ENCODE measurements around the gene SRRM4. TPM values are rescaled to one million over a fixed set of nuclear protein-coding genes. Genes with fewer than 3 reads are reported as not detected.
A peak's percentile ranks its signal among the peaks of the same experiment; 100 is the strongest.

SRRM4 gene
- total RNA-seq, 1 donor, result not detected

DNA sequence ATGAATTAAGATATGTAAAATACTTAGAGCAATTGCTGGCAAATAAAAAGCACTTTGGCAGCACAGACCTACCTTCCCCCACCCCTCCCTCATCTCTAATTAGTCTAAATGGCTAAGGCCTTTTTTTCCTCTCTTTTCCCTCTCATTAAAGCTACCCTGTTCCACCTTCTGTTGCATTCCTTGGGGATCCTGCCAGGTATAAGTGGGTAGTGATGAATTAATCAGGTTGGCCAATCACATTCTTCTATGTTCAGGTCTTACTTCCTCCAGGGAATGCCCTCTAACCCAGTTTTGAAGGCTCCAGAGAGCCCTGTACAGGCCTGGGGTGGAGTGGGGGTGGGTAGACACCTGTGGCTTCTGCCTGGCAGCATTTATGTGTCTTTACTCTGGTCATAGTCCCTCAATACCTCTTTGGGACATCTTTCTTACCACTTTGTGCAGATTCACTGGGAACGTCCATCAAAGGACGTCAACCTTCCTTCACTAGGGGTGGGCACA lies 225.8 kb downstream of the SRRM4 start:
- TF ChIP-seq, protein P1, sequence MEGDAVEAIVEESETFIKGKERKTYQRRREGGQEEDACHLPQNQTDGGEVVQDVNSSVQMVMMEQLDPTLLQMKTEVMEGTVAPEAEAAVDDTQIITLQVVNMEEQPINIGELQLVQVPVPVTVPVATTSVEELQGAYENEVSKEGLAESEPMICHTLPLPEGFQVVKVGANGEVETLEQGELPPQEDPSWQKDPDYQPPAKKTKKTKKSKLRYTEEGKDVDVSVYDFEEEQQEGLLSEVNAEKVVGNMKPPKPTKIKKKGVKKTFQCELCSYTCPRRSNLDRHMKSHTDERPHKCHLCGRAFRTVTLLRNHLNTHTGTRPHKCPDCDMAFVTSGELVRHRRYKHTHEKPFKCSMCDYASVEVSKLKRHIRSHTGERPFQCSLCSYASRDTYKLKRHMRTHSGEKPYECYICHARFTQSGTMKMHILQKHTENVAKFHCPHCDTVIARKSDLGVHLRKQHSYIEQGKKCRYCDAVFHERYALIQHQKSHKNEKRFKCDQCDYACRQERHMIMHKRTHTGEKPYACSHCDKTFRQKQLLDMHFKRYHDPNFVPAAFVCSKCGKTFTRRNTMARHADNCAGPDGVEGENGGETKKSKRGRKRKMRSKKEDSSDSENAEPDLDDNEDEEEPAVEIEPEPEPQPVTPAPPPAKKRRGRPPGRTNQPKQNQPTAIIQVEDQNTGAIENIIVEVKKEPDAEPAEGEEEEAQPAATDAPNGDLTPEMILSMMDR (IDR thresholded peaks at IDR 0.05; ENCODE audit: insufficient read depth, low read depth, low read length), result no peak
- H3K4me3 ChIP-seq (ENCODE audit: low read depth, low read length), result no peak overlapping the region
- no peak for DNase-seq (ENCODE audit: low read depth)

DNA sequence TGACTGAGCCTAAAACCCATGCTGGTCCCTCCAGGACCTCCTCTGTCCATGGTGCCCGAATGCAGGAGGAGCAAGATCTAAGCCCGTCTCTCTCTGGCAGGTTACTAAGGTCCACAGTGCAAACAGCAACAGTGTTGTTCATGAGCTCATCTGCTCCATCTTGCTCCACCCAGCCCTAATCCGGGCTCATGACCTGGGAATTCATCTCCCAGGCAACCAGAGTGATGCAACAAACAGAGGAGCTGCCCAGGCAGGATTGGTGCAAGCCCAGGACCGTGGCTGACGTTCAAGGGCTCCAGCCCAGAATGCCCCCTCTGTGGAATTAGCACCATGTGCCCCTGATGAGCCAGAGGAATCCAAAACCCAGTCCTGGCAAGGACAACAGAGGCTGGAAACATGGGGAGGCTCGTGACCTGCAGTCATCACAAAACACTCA lies 227.3 kb downstream of the SRRM4 start:
- DNase-seq (ENCODE audit: low read depth), result peak; percentile 70
- H3K4me3 ChIP-seq (ENCODE audit: low read depth, low read length), result no peak overlapping the region
- TF ChIP-seq, protein P1 (IDR thresholded peaks at IDR 0.05; ENCODE audit: insufficient read depth, low read depth, low read length), result no peak

DNA sequence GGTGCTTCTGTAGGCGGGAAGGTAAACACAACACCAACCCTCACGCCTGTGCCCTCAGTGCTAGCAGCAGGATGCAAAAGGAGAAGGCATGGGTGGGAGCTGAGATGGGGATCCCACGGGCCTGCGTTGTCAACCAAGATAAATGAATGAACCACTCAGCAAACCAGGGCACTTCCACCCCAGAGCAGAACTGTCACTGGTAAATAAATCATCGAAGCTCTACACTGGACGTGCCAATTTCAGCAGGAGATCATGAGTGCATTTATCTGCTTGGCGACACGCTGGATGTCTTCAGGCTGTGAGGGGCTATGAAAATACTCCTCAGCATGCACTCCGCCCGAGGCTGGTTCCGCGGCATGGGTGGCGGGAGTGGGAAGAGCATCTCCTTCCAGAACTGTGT lies 230.5 kb downstream of the SRRM4 start:
- TF ChIP-seq, protein P1 (IDR thresholded peaks at IDR 0.05; ENCODE audit: insufficient read depth, low read depth, low read length), result no peak
- H3K4me3 ChIP-seq (ENCODE audit: low read depth, low read length), result no peak overlapping the region
- DNase-seq (ENCODE audit: low read depth), result no peak

Other genes starting within 250 kb of the SRRM4 start
- 11.6 and 22.0 TPM in 2 replicates for gene HSPB8, start 197.4 kb downstream of the SRRM4 start, total RNA-seq

All from fibroblast of villous mesenchyme (primary cell).